ENCODE data around the gene TRAF2.

TRAF2 gene

GRCh38 chr9:136921307-136921706 lies 35.0 kb downstream of the TRAF2 start:
- no peak for TF ChIP-seq EZH2 (IDR thresholded peaks at IDR 0.05)
- TF ChIP-seq FOXP2 (optimal IDR thresholded peaks at IDR 0.05; ENCODE audit: control extremely low read depth, extremely low read length, insufficient read depth), result no peak
- no peak for TF ChIP-seq POLR2AphosphoS5 (IDR thresholded peaks at IDR 0.05; ENCODE audit: borderline replicate concordance, low read depth, low read length)
- DNase-seq (ENCODE audit: low read depth, low spot score), result no peak
- no peaks in the 10 kb centered on the region for H3K9me3 ChIP-seq (ENCODE audit: low read depth, low read length)
- peaks cover 37% of the 10 kb centered on the region; the same call in 1 of the 2 replicates for H3K36me3 ChIP-seq (ENCODE audit: insufficient read depth, low read length)
- no peak overlapping the region for H3K9ac ChIP-seq (ENCODE audit: insufficient read length)
- H3K4me3 ChIP-seq, result no peak overlapping the region
- H3K27ac ChIP-seq, result no peak overlapping the region

GRCh38 chr9:136921718-136922117 lies 35.4 kb downstream of the TRAF2 start:
- no peak for DNase-seq (ENCODE audit: low read depth, low spot score)
- peaks cover 35% of the 10 kb centered on the region; the same call in 1 of the 2 replicates for H3K36me3 ChIP-seq (ENCODE audit: insufficient read depth, low read length)
- no peak overlapping the region for H3K4me3 ChIP-seq
- no peak for TF ChIP-seq FOXP2 (optimal IDR thresholded peaks at IDR 0.05; ENCODE audit: control extremely low read depth, extremely low read length, insufficient read depth)
- TF ChIP-seq EZH2 (IDR thresholded peaks at IDR 0.05), result no peak
- TF ChIP-seq POLR2AphosphoS5 (IDR thresholded peaks at IDR 0.05; ENCODE audit: borderline replicate concordance, low read depth, low read length), result no peak
- no peaks in the 10 kb centered on the region for H3K9me3 ChIP-seq (ENCODE audit: low read depth, low read length)
- no peak overlapping the region for H3K27ac ChIP-seq
- no peak overlapping the region for H3K9ac ChIP-seq (ENCODE audit: insufficient read length)

- Histone ChIP-seq H3K4me3 (no peak overlapping the region), H3K9ac (ENCODE audit: insufficient read length) (no peak overlapping the region), H3K36me3 (ENCODE audit: insufficient read depth, low read length) (peaks cover 27% of the 10 kb centered on the region; the same call in 1 of the 2 replicates), H3K27ac (no peak overlapping the region), H3K9me3 (ENCODE audit: low read depth, low read length) (no peaks in the 10 kb centered on the region)
- TF ChIP-seq EZH2 (IDR thresholded peaks at IDR 0.05) (no peak), FOXP2 (optimal IDR thresholded peaks at IDR 0.05; ENCODE audit: control extremely low read depth, extremely low read length, insufficient read depth) (no peak), POLR2AphosphoS5 (IDR thresholded peaks at IDR 0.05; ENCODE audit: borderline replicate concordance, low read depth, low read length) (no peak)
- DNase-seq (ENCODE audit: low read depth, low spot score), result no peak
Measured at GRCh38 chr9:136922540-136922939, 36.2 kb downstream of the TRAF2 start.

- no peak overlapping the region for H3K9ac ChIP-seq (ENCODE audit: insufficient read length)
- peaks cover 24% of the 10 kb centered on the region; the same call in 1 of the 2 replicates for H3K36me3 ChIP-seq (ENCODE audit: insufficient read depth, low read length)
- TF ChIP-seq POLR2AphosphoS5 (IDR thresholded peaks at IDR 0.05; ENCODE audit: borderline replicate concordance, low read depth, low read length), result no peak
- TF ChIP-seq FOXP2 (optimal IDR thresholded peaks at IDR 0.05; ENCODE audit: control extremely low read depth, extremely low read length, insufficient read depth), result no peak
- TF ChIP-seq EZH2 (IDR thresholded peaks at IDR 0.05), result no peak
- no peak overlapping the region for H3K27ac ChIP-seq
- no peaks in the 10 kb centered on the region for H3K9me3 ChIP-seq (ENCODE audit: low read depth, low read length)
- no peak for DNase-seq (ENCODE audit: low read depth, low spot score)
- H3K4me3 ChIP-seq, result no peak overlapping the region
Measured at GRCh38 chr9:136923881-136924280, 37.6 kb downstream of the TRAF2 start.

- H3K4me3 ChIP-seq, result no peak overlapping the region
- H3K27ac ChIP-seq, result no peak overlapping the region
- peaks cover 13% of the 10 kb centered on the region; the same call in 1 of the 2 replicates for H3K36me3 ChIP-seq (ENCODE audit: insufficient read depth, low read length)
- DNase-seq (ENCODE audit: low read depth, low spot score), result no peak
- no peak overlapping the region for H3K9ac ChIP-seq (ENCODE audit: insufficient read length)
- TF ChIP-seq POLR2AphosphoS5 (IDR thresholded peaks at IDR 0.05; ENCODE audit: borderline replicate concordance, low read depth, low read length) (no peak), EZH2 (IDR thresholded peaks at IDR 0.05) (no peak), FOXP2 (optimal IDR thresholded peaks at IDR 0.05; ENCODE audit: control extremely low read depth, extremely low read length, insufficient read depth) (no peak)
- H3K9me3 ChIP-seq (ENCODE audit: low read depth, low read length), result no peaks in the 10 kb centered on the region
Measured at GRCh38 chr9:136925414-136926153, 39.3 kb downstream of the TRAF2 start.

- no peak for TF ChIP-seq EZH2 (IDR thresholded peaks at IDR 0.05)
- no peak for TF ChIP-seq POLR2AphosphoS5 (IDR thresholded peaks at IDR 0.05; ENCODE audit: borderline replicate concordance, low read depth, low read length)
- TF ChIP-seq FOXP2 (optimal IDR thresholded peaks at IDR 0.05; ENCODE audit: control extremely low read depth, extremely low read length, insufficient read depth), result no peak
- Histone ChIP-seq H3K36me3 (ENCODE audit: insufficient read depth, low read length) (peaks cover 7% of the 10 kb centered on the region; the same call in 1 of the 2 replicates), H3K9ac (ENCODE audit: insufficient read length) (no peak overlapping the region), H3K27ac (no peak overlapping the region), H3K4me3 (no peak overlapping the region), H3K9me3 (ENCODE audit: low read depth, low read length) (no peaks in the 10 kb centered on the region)
- no peak for DNase-seq (ENCODE audit: low read depth, low spot score)
Measured at GRCh38 chr9:136926154-136926704, 39.9 kb downstream of the TRAF2 start.

GRCh38 chr9:136926749-136927148 lies 40.4 kb downstream of the TRAF2 start:
- H3K4me3 ChIP-seq, result no peak overlapping the region
- H3K9ac ChIP-seq (ENCODE audit: insufficient read length), result no peak overlapping the region
- H3K9me3 ChIP-seq (ENCODE audit: low read depth, low read length), result no peaks in the 10 kb centered on the region
- no peak for DNase-seq (ENCODE audit: low read depth, low spot score)
- peaks cover 6% of the 10 kb centered on the region; the same call in 1 of the 2 replicates for H3K36me3 ChIP-seq (ENCODE audit: insufficient read depth, low read length)
- TF ChIP-seq FOXP2 (optimal IDR thresholded peaks at IDR 0.05; ENCODE audit: control extremely low read depth, extremely low read length, insufficient read depth) (no peak), POLR2AphosphoS5 (IDR thresholded peaks at IDR 0.05; ENCODE audit: borderline replicate concordance, low read depth, low read length) (no peak), EZH2 (IDR thresholded peaks at IDR 0.05) (no peak)
- no peak overlapping the region for H3K27ac ChIP-seq

GRCh38 chr9:136927343-136928271 lies 41.3 kb downstream of the TRAF2 start:
- no peak for DNase-seq (ENCODE audit: low read depth, low spot score)
- H3K9ac ChIP-seq (ENCODE audit: insufficient read length), result no peak overlapping the region
- TF ChIP-seq POLR2AphosphoS5 (IDR thresholded peaks at IDR 0.05; ENCODE audit: borderline replicate concordance, low read depth, low read length), result no peak
- no peak for TF ChIP-seq FOXP2 (optimal IDR thresholded peaks at IDR 0.05; ENCODE audit: control extremely low read depth, extremely low read length, insufficient read depth)
- no peak for TF ChIP-seq EZH2 (IDR thresholded peaks at IDR 0.05)
- H3K4me3 ChIP-seq, result no peak overlapping the region
- no peaks in the 10 kb centered on the region for H3K9me3 ChIP-seq (ENCODE audit: low read depth, low read length)
- H3K36me3 ChIP-seq (ENCODE audit: insufficient read depth, low read length), result peaks cover 6% of the 10 kb centered on the region
- H3K27ac ChIP-seq, result no peak overlapping the region

All from SK-N-MC (cell line).